H1 (cell line): ENCODE measurements around the gene CHRDL1. TPM values are rescaled to one million over a fixed set of nuclear protein-coding genes. Genes with fewer than 3 reads are reported as not detected.

Source experiments
- CEBPB ChIP-seq: IDR thresholded peaks from 2 replicates; pipeline ENCODE4 v1.6.1; 2012; ENCODE audit warnings: low read depth, low read length
- EZH2 ChIP-seq: fragments of 200-600 bp; sonication (generic); IDR thresholded peaks from 2 replicates; pipeline ENCODE4 v1.7.1; 2012; ENCODE audit warnings: low read depth, mild to moderate bottlenecking, moderate library complexity, low read length, inconsistent platforms; ENCODE audit not compliant: severe bottlenecking
- HDAC6 ChIP-seq: IDR thresholded peaks from one replicate; pipeline ENCODE4 v1.7.1; 2012; ENCODE audit warnings: low read depth, mild to moderate bottlenecking, inconsistent platforms, low read length, moderate library complexity
- JUN ChIP-seq: IDR thresholded peaks from 2 replicates; pipeline ENCODE4 v1.6.1; 2011; ENCODE audit warnings: low read depth, mild to moderate bottlenecking, improper control_type of control experiment, low read length
- POLR2A ChIP-seq, 2 experiments: IDR thresholded peaks; 1 replicate in 1 of 2; 2 replicates in 1 of 2; pipeline ENCODE4 v1.6.1; 2011; ENCODE audit warnings: low read depth in 2 of 2, low read length in 2 of 2, mild to moderate bottlenecking in 2 of 2; ENCODE audit errors: control extremely low read depth in 1 of 2
- RBBP5 ChIP-seq: IDR thresholded peaks from 2 replicates; pipeline ENCODE4 v1.7.1; 2012; ENCODE audit warnings: low read depth, mild to moderate bottlenecking, inconsistent platforms, low read length, moderate library complexity, borderline replicate concordance
- SP2 ChIP-seq: IDR thresholded peaks from 2 replicates; pipeline ENCODE4 v1.6.1; 2012; ENCODE audit warnings: mild to moderate bottlenecking, low read length, inconsistent platforms
- TAF1 ChIP-seq: IDR thresholded peaks from 2 replicates; pipeline ENCODE4 v1.6.1; 2011; ENCODE audit warnings: mild to moderate bottlenecking, low read depth, low read length
- TAF7 ChIP-seq: optimal IDR thresholded peaks from 2 replicates; pipeline ENCODE3; 2011; ENCODE audit warnings: low read depth, mild to moderate bottlenecking, inconsistent platforms, low read length, moderate library complexity, borderline replicate concordance
- polyA plus RNA-seq, 7 experiments: library from polyadenylated mRNA; depleted of rRNA in 3 of 7; stranded (reverse) in 5 of 7; unstranded in 2 of 7; fragments of >200 nt in 5 of 7; fragments of 200-250 nt in 2 of 7; gene quantifications; 1 replicate in 5 of 7; 2 replicates in 1 of 7; 4 replicates in 1 of 7; pipeline versions ENCODE4 v1.2.1 to v1.2.3, GENCODE V29; 2011 to 2013; ENCODE audit warnings: missing spikeins in 2 of 7, mixed read lengths in 2 of 7
- total RNA-seq: library from RNA; stranded (reverse); fragmentation: NEBNext Ultra II Directional; extraction: Animal tissue kit (Norgen Biotek cat#: 25700); gene quantifications from 2 replicates; pipeline ENCODE4 v1.2.1, GENCODE V29; 2021

CHRDL1 gene
- total and polyA plus RNA-seq, 2 of the 8 experiments (the other 6 are each of a cell fraction or from before 2014, with no cell fraction given) = 5.6 to 15.6 TPM

- TF ChIP-seq POLR2A (IDR thresholded peaks at IDR 0.05; ENCODE audit: control extremely low read depth in 1 of 2, low read depth in 2 of 2, low read length in 2 of 2) (peak; percentile 18 to 53; a peak in 2 of 3 replicates), JUN (no peak), SP2 (no peak), TAF7 (no peak), HDAC6 (no peak), CEBPB (no peak), RBBP5 (peak; percentile 68; the same call in 1 of the 2 replicates), EZH2 (no peak), TAF1 (0 out of 2 replicates have a peak, but pooled peaks have one; percentile 31)
These were observed at the start of gene CHRDL1 (continued) for GRCh38 chrX:110795645-110796406.
